Heart left ventricle (tissue), 16 donors: ENCODE results near the gene GLO1. TPM values are rescaled to one million over a fixed set of nuclear protein-coding genes. Genes with fewer than 3 reads are reported as not detected.

Experiments used
- ATAC-seq, 4 donors: fragments of 200-7000 bp; cut with Tn5 transposase; one replicate each; pipeline ENCODE4 v1.9.1; 2020 to 2022; ENCODE audit warnings: moderate library complexity in 4 of 4, mild to moderate bottlenecking in 3 of 4, moderate number of reproducible peaks in 1 of 4
- DNase-seq, 5 donors: peaks; one replicate each; pipeline ENCODE4 v3.0.0-alpha.2; 2020
- H3K27ac ChIP-seq, 12 donors: fragments of 200-600 bp; sonication (generic) in 4 of 12; one replicate each; pipeline versions ENCODE4 v1.5.0 to v1.8.0; 2016 to 2022; ENCODE audit warnings: mild to moderate bottlenecking in 2 of 12
- H3K27me3 ChIP-seq, 9 donors: fragments of 200-600 bp; sonication (generic) in 2 of 9; one replicate each; pipeline versions ENCODE4 v1.5.1 to v1.8.0; 2016 to 2022; ENCODE audit warnings: mild to moderate bottlenecking in 3 of 9
- H3K36me3 ChIP-seq, 9 donors: fragments of 200-600 bp; sonication (generic) in 2 of 9; one replicate each; pipeline versions ENCODE4 v1.5.0 to v1.8.0; 2018 to 2022; ENCODE audit warnings: mild to moderate bottlenecking in 2 of 9
- H3K4me1 ChIP-seq, 12 donors: fragments of 200-600 bp; sonication (generic) in 4 of 12; one replicate each; pipeline versions ENCODE4 v1.5.0 to v1.8.0; 2016 to 2022; ENCODE audit warnings: mild to moderate bottlenecking in 3 of 12
- H3K4me3 ChIP-seq, 12 donors: fragments of 200-600 bp; sonication (generic) in 4 of 12; one replicate each; pipeline versions ENCODE4 v1.5.0 to v1.8.0; 2017 to 2022; ENCODE audit warnings: mild to moderate bottlenecking in 9 of 12, moderate library complexity in 4 of 12
- H3K9me3 ChIP-seq, 12 donors: fragments of 200-600 bp; sonication (generic) in 4 of 12; one replicate each; pipeline versions ENCODE4 v1.5.0 to v1.8.0; 2016 to 2022; ENCODE audit warnings: mild to moderate bottlenecking in 1 of 12
- CTCF ChIP-seq, 12 donors: fragments of 200-600 bp; sonication (generic) in 4 of 12; IDR thresholded peaks; one replicate each; pipeline versions ENCODE4 v1.5.0 to v1.8.0; 2018 to 2022; ENCODE audit warnings: antibody characterized with exemption in 12 of 12, mild to moderate bottlenecking in 5 of 12
- POLR2A ChIP-seq, 2 donors: fragments of 450-650 bp; IDR thresholded peaks; one replicate each; pipeline ENCODE4 v1.6.1; 2017; ENCODE audit warnings: antibody characterized with exemption in 2 of 2, mild to moderate bottlenecking in 2 of 2, moderate library complexity in 2 of 2
- WGBS, 4 donors: extraction: QIAGEN DNeasy Blood & Tissue Kit in 2 of 4; methylation state at CpG; one replicate each; pipeline versions ENCODE4 v1.1.5 to v1.1.7; 2013 to 2018; 5-methylcytosine and 5-hydroxymethylcytosine counted together
- intact Hi-C, 10 donors: fragments of 100-400 bp; cut with DNase I; formaldehyde crosslinking; loops; one replicate each; pipeline versions ENCODE4 v1.11.1 to v1.14.2; 2022
- polyA plus RNA-seq, 2 donors: library from polyadenylated mRNA; stranded (reverse); fragments of 200-250 nt; gene quantifications; one replicate each; pipeline ENCODE4 v1.2.3, GENCODE V29; 2013
- total RNA-seq, 9 donors: library from RNA; depleted of rRNA in 2 of 9; stranded (reverse); fragments of >200 nt in 2 of 9; fragmentation: NEBNext Ultra II Directional in 3 of 9; extraction: Animal tissue kit (Norgen Biotek cat#: 25700) in 3 of 9; gene quantifications; one replicate each; pipeline versions ENCODE4 v1.1.0 to v1.2.4, GENCODE V29; 2016 to 2023
- donor health status: ischemic (EF 13 %, LVEDD 7.1; RV severe dilation, severe dysfunction).
- donor health status: healthy with polysubstance abuse.
- donor health status: DM: no; HTN: yes; CAD: no.
- donor health status: DM: no; HTN: no; CAD: no.
- donor health status: ischemic (EF 25% LVEDD 6.9; RV normal size, moderate dysfunction).
- donor health status: ischemic (EF 25% LVEDD 5.7; RV mildly dilated, moderate dysfunction).
- donor health status: healthy.
- donor health status: DM: yes; HTN: yes; CAD: no.
- donor health status: ischemic (EF 35%, LVEDD 5.7; RV mildly dilated, moderate dysfunction).
- donor health status: nonischemic (EF 11% LVEDD 7.7; RV severe dilation, severe dysfunction).
- donor health status: DM: yes; HTN: yes; CAD: no.
- donor health status: PGD.
- donor health status: ischemic (EF 29% LVEDD 5.4; RV normal size, mild dysfunction).
- donor health status: nonischemic (EF 23%, LVEDD 6.1; RV moderate dilation, normal function).

The GLO1 gene
- total and polyA plus RNA-seq, 11 donors = 73.6 to 123 (median 86.4) TPM

GRCh38 chr6:38697846-38698245 lies 5.1 kb downstream of the GLO1 start:
- H3K27ac ChIP-seq = no peak overlapping the region
- ATAC-seq (no peak), DNase-seq (no peak)
- no peaks in the 10 kb centered on the region for H3K27me3 ChIP-seq
- peaks cover 0 to 5% (median 0%) of the 10 kb centered on the region in 9 donors for H3K36me3 ChIP-seq
- WGBS, 4 donors = 82 to 89% (median 87%) methylated on average over 3 of the region's 3 CpGs
- TF ChIP-seq CTCF (IDR thresholded peaks at IDR 0.05) (no peak), POLR2A (IDR thresholded peaks at IDR 0.05) (no peak)
- intact Hi-C loops = no loop called here
- H3K4me3 ChIP-seq = no peak overlapping the region
- peaks cover 0 to 19% (median 6%) of the 10 kb centered on the region in 12 donors for H3K9me3 ChIP-seq
- peaks cover 0 to 21% (median 0%) of the 10 kb centered on the region in 12 donors for H3K4me1 ChIP-seq

GRCh38 chr6:38696345-38696744 lies 6.6 kb downstream of the GLO1 start:
- intact Hi-C loops = no loop called here
- TF ChIP-seq CTCF (IDR thresholded peaks at IDR 0.05) (no peak), POLR2A (IDR thresholded peaks at IDR 0.05) (no peak)
- no peak for ATAC-seq
- Histone ChIP-seq H3K36me3 (peaks cover 0 to 5% (median 0%) of the 10 kb centered on the region in 9 donors), H3K4me3 (no peak overlapping the region), H3K9me3 (peaks cover 0 to 19% (median 6%) of the 10 kb centered on the region in 12 donors), H3K27ac (no peak overlapping the region), H3K27me3 (no peaks in the 10 kb centered on the region), H3K4me1 (peaks cover 0 to 14% (median 0%) of the 10 kb centered on the region in 12 donors)
- no peak for DNase-seq

- no peak overlapping the region for H3K4me3 ChIP-seq
- peaks cover 0 to 5% (median 0%) of the 10 kb centered on the region in 9 donors for H3K36me3 ChIP-seq
- no peak for ATAC-seq
- intact Hi-C loops = no loop called here
- no peaks in the 10 kb centered on the region for H3K27me3 ChIP-seq
- peaks cover 0 to 14% (median 0%) of the 10 kb centered on the region in 12 donors for H3K4me1 ChIP-seq
- TF ChIP-seq POLR2A (IDR thresholded peaks at IDR 0.05) (no peak), CTCF (IDR thresholded peaks at IDR 0.05) (no peak)
- DNase-seq = no peak
- peaks cover 0 to 18% (median 6%) of the 10 kb centered on the region in 12 donors for H3K9me3 ChIP-seq
- 74 to 83% (median 80%) methylated on average over 1 of the region's 1 CpG for WGBS, 4 donors
- H3K27ac ChIP-seq = no peak overlapping the region
Measured at GRCh38 chr6:38695933-38696332, 7.0 kb downstream of the GLO1 start.

- 87 to 93% (median 91%) methylated on average over 2 of the region's 2 CpGs for WGBS, 4 donors
- Histone ChIP-seq H3K9me3 (peaks cover 0 to 12% (median 4%) of the 10 kb centered on the region in 12 donors), H3K4me1 (peaks cover 0 to 14% (median 0%) of the 10 kb centered on the region in 12 donors), H3K4me3 (no peak overlapping the region), H3K27me3 (no peaks in the 10 kb centered on the region), H3K27ac (no peak overlapping the region), H3K36me3 (peaks cover 0 to 5% (median 0%) of the 10 kb centered on the region in 9 donors)
- ATAC-seq = no peak
- TF ChIP-seq POLR2A (IDR thresholded peaks at IDR 0.05) (no peak), CTCF (IDR thresholded peaks at IDR 0.05) (no peak)
- intact Hi-C loops = no loop called here
- no peak for DNase-seq
Measured at GRCh38 chr6:38695227-38695900, 7.6 kb downstream of the GLO1 start.
